SK-N-SH treated with all-trans-retinoic acid at 6 μM for 48 hours (cell line): Measurements from ENCODE around the gene TWIST2.

Experiments used
- ATAC-seq: fragments of 200-7000 bp; cut with Tn5 transposase; 3 replicates; pipeline ENCODE4 v1.9.1; 2020; ENCODE audit warnings: mild to moderate bottlenecking, moderate library complexity
- ARNTL ChIP-seq: fragments of 450-650 bp; formaldehyde crosslinking; IDR thresholded peaks from 2 replicates; pipeline ENCODE4 v1.5.0; 2020; ENCODE audit warnings: low read depth, mild to moderate bottlenecking, moderate library complexity, borderline replicate concordance
- BACH2 ChIP-seq: fragments of 250-450 bp; sonication (Bioruptor Pico); IDR thresholded peaks from 2 replicates; pipeline ENCODE4 v1.9.0; 2021; ENCODE audit warnings: mild to moderate bottlenecking, borderline replicate concordance
- CREB5 ChIP-seq: fragments of 250-450 bp; sonication (Bioruptor Pico); IDR thresholded peaks from 2 replicates; pipeline ENCODE4 v1.5.1; 2020; ENCODE audit warnings: low read depth, mild to moderate bottlenecking, moderate library complexity
- CSDC2 ChIP-seq: fragments of 250-450 bp; sonication (Bioruptor Pico); IDR thresholded peaks from 2 replicates; pipeline ENCODE4 v1.5.0; 2020; ENCODE audit warnings: mild to moderate bottlenecking, moderate library complexity
- CSRNP3 ChIP-seq: fragments of 250-450 bp; sonication (Bioruptor Pico); IDR thresholded peaks from 2 replicates; pipeline ENCODE4 v1.5.1; 2021; ENCODE audit warnings: mild to moderate bottlenecking, moderate library complexity
- ESRRG ChIP-seq: fragments of 250-450 bp; sonication (Bioruptor Pico); IDR thresholded peaks from 2 replicates; pipeline ENCODE4 v1.6.1; 2021; ENCODE audit warnings: mild to moderate bottlenecking
- GLIS3 ChIP-seq: fragments of 250-450 bp; sonication (Bioruptor Pico); IDR thresholded peaks from 2 replicates; pipeline ENCODE4 v1.5.0; 2020; ENCODE audit warnings: mild to moderate bottlenecking, moderate library complexity
- ISL1 ChIP-seq: fragments of 250-450 bp; sonication (Bioruptor Pico); IDR thresholded peaks from 2 replicates; pipeline ENCODE4 v2.1.2; 2022; ENCODE audit warnings: mild to moderate bottlenecking, moderate library complexity
- OSR1 ChIP-seq: fragments of 250-450 bp; sonication (Bioruptor Pico); IDR thresholded peaks from 2 replicates; pipeline ENCODE4 v1.8.0; 2022; ENCODE audit warnings: moderate library complexity, mild to moderate bottlenecking, inconsistent platforms
- PPARA ChIP-seq: fragments of 250-450 bp; sonication (Bioruptor Pico); IDR thresholded peaks from 2 replicates; pipeline ENCODE4 v1.5.0; 2020; ENCODE audit warnings: mild to moderate bottlenecking, borderline replicate concordance
- RARB ChIP-seq: fragments of 250-450 bp; sonication (Bioruptor Pico); IDR thresholded peaks from 2 replicates; pipeline ENCODE4 v1.8.0; 2021; ENCODE audit warnings: mild to moderate bottlenecking, moderate library complexity
- SNAI2 ChIP-seq: fragments of 250-450 bp; sonication (Bioruptor Pico); IDR thresholded peaks from 2 replicates; pipeline ENCODE4 v1.5.0; 2020; ENCODE audit warnings: mild to moderate bottlenecking, moderate library complexity
- TCF4 ChIP-seq: fragments of 250-450 bp; sonication (Bioruptor Pico); IDR thresholded peaks from 2 replicates; pipeline ENCODE4 v1.8.0; 2021; ENCODE audit warnings: mild to moderate bottlenecking, moderate library complexity, borderline replicate concordance
- TOX ChIP-seq: fragments of 250-450 bp; sonication (Bioruptor Pico); IDR thresholded peaks from 2 replicates; pipeline ENCODE4 v1.8.0; 2021; ENCODE audit warnings: mild to moderate bottlenecking, moderate library complexity, borderline replicate concordance
- TSHZ2 ChIP-seq: fragments of 250-450 bp; sonication (Bioruptor Pico); IDR thresholded peaks from 2 replicates; pipeline ENCODE4 v1.5.0; 2020; ENCODE audit warnings: mild to moderate bottlenecking, moderate library complexity
- ZC3H10 ChIP-seq: fragments of 250-450 bp; sonication (Bioruptor Pico); IDR thresholded peaks from 2 replicates; pipeline ENCODE4 v1.5.1; 2021; ENCODE audit warnings: mild to moderate bottlenecking, moderate library complexity
- ZFP3 ChIP-seq: fragments of 250-450 bp; sonication (Bioruptor Pico); IDR thresholded peaks from 2 replicates; pipeline ENCODE4 v1.5.0; 2020; ENCODE audit warnings: mild to moderate bottlenecking, moderate library complexity
- ZFP30 ChIP-seq: fragments of 450-650 bp; formaldehyde crosslinking; IDR thresholded peaks from 2 replicates; pipeline ENCODE4 v1.5.0; 2022; ENCODE audit warnings: mild to moderate bottlenecking, moderate library complexity
- ZNF565 ChIP-seq: fragments of 450-650 bp; formaldehyde crosslinking; conservative IDR thresholded peaks from 2 replicates; pipeline ENCODE4 v1.5.0; 2020; ENCODE audit warnings: low read depth, mild to moderate bottlenecking, moderate library complexity
- ZNF70 ChIP-seq: fragments of 450-650 bp; formaldehyde crosslinking; IDR thresholded peaks from 2 replicates; pipeline ENCODE4 v1.5.0; 2020; ENCODE audit warnings: mild to moderate bottlenecking, moderate library complexity
- ZNF8 ChIP-seq: fragments of 450-650 bp; formaldehyde crosslinking; IDR thresholded peaks from 2 replicates; pipeline ENCODE4 v1.5.0; 2020; ENCODE audit warnings: mild to moderate bottlenecking, moderate library complexity
- TF ChIP-seq, protein P1 (sequence below): fragments of 250-450 bp; sonication (Bioruptor Pico); IDR thresholded peaks from 2 replicates; pipeline ENCODE4 v1.8.0; 2020; ENCODE audit warnings: mild to moderate bottlenecking, moderate library complexity, borderline replicate concordance

TWIST2 gene

GRCh38 chr2:238921681-238922319 lies 73.9 kb downstream of the TWIST2 start:
- no peak for ATAC-seq
- TF ChIP-seq ZFP3 (CRISPR knock-in tag) (no peak), ZNF70 (CRISPR knock-in tag) (no peak), PPARA (no peak), RARB (no peak), ZNF565 (no peak), TCF4 (no peak), SNAI2 (CRISPR knock-in tag) (no peak), ZFP30 (CRISPR knock-in tag) (no peak), ISL1 (CRISPR knock-in tag) (no peak), ARNTL (no peak), TSHZ2 (CRISPR knock-in tag) (no peak), CREB5 (no peak), ZC3H10 (CRISPR knock-in tag) (no peak)
- TF ChIP-seq, protein P1, sequence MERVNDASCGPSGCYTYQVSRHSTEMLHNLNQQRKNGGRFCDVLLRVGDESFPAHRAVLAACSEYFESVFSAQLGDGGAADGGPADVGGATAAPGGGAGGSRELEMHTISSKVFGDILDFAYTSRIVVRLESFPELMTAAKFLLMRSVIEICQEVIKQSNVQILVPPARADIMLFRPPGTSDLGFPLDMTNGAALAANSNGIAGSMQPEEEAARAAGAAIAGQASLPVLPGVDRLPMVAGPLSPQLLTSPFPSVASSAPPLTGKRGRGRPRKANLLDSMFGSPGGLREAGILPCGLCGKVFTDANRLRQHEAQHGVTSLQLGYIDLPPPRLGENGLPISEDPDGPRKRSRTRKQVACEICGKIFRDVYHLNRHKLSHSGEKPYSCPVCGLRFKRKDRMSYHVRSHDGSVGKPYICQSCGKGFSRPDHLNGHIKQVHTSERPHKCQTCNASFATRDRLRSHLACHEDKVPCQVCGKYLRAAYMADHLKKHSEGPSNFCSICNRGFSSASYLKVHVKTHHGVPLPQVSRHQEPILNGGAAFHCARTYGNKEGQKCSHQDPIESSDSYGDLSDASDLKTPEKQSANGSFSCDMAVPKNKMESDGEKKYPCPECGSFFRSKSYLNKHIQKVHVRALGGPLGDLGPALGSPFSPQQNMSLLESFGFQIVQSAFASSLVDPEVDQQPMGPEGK (CRISPR knock-in tag): no peak

- ATAC-seq: no peak
- TF ChIP-seq ZC3H10 (CRISPR knock-in tag) (no peak), TCF4 (no peak), ZFP3 (CRISPR knock-in tag) (no peak), SNAI2 (CRISPR knock-in tag) (no peak), ZNF8 (CRISPR knock-in tag) (no peak), ZFP30 (CRISPR knock-in tag) (no peak), ESRRG (CRISPR knock-in tag) (no peak), BACH2 (CRISPR knock-in tag) (no peak), CSDC2 (CRISPR knock-in tag) (no peak), TOX (CRISPR knock-in tag) (no peak), ARNTL (no peak), TSHZ2 (CRISPR knock-in tag) (no peak), ZNF70 (CRISPR knock-in tag) (no peak), GLIS3 (CRISPR knock-in tag) (no peak), ISL1 (CRISPR knock-in tag) (no peak), OSR1 (CRISPR knock-in tag) (no peak), CSRNP3 (CRISPR knock-in tag) (no peak), RARB (no peak), PPARA (no peak)
- TF ChIP-seq, protein P1 (CRISPR knock-in tag): no peak
Measured at GRCh38 chr2:238922435-238922834, 74.5 kb downstream of the TWIST2 start.
